Immature natural killer cell (primary cell): ENCODE data around the gene AHSA1. TPM values are rescaled to one million over a fixed set of nuclear protein-coding genes. Genes with fewer than 3 reads are reported as not detected.

Source experiments
- DNase-seq, 3 donors: peaks; one replicate each; pipeline ENCODE4 v3.0.0; 2022; ENCODE audit warnings: mixed read lengths in 1 of 3
- H3K27ac Mint-ChIP-seq, 6 donors: one replicate each; pipeline ENCODE4 v1.8.0; 2020; ENCODE audit warnings: mixed read lengths in 6 of 6, mild to moderate bottlenecking in 5 of 6, inconsistent platforms in 4 of 6, moderate library complexity in 3 of 6
- H3K27me3 Mint-ChIP-seq, 3 donors: one replicate each; pipeline ENCODE4 v1.8.0; 2020 to 2021; ENCODE audit warnings: low read depth in 3 of 3, mild to moderate bottlenecking in 3 of 3, mixed read lengths in 3 of 3, moderate library complexity in 3 of 3, inconsistent platforms in 1 of 3
- H3K36me3 Mint-ChIP-seq, 3 donors: one replicate each; pipeline ENCODE4 v1.8.0; 2020; ENCODE audit warnings: mixed read lengths in 3 of 3, inconsistent platforms in 2 of 3, mild to moderate bottlenecking in 2 of 3
- H3K4me1 Mint-ChIP-seq, 2 donors: one replicate each; pipeline ENCODE4 v1.8.0; 2020; ENCODE audit warnings: inconsistent platforms in 2 of 2, mild to moderate bottlenecking in 2 of 2, mixed read lengths in 2 of 2, moderate library complexity in 1 of 2
- H3K4me3 Mint-ChIP-seq, 5 donors: one replicate each; pipeline ENCODE4 v1.8.0; 2020; ENCODE audit warnings: mild to moderate bottlenecking in 5 of 5, mixed read lengths in 5 of 5, inconsistent platforms in 3 of 5, moderate library complexity in 3 of 5
- H3K9me3 Mint-ChIP-seq, 6 donors: one replicate each; pipeline ENCODE4 v1.8.0; 2020; ENCODE audit warnings: mild to moderate bottlenecking in 6 of 6, mixed read lengths in 6 of 6, inconsistent platforms in 4 of 6, moderate library complexity in 3 of 6
- polyA plus RNA-seq, 3 donors: library from polyadenylated mRNA; unstranded; fragments of 300-500 nt; fragmentation: Illumina TruSeq; gene quantifications; one replicate each; pipeline ENCODE4 v1.2.3, GENCODE V29; 2021

AHSA1 gene
- polyA plus RNA-seq, 3 donors from 2014 or later: 94.2 to 149 (median 103) TPM

GRCh38 chr14:77455966-77456640 lies 1.8 kb upstream of the AHSA1 start:
- H3K27me3 Mint-ChIP-seq: peaks cover 2 to 14% (median 4%) of the 10 kb centered on the region in 3 donors
- peak overlapping the region in 5 of 6 donors; percentile 92 to 100 (median 99) for H3K27ac Mint-ChIP-seq
- peaks cover 12 to 30% (median 14%) of the 10 kb centered on the region in 3 donors for H3K36me3 Mint-ChIP-seq
- H3K4me1 Mint-ChIP-seq: peaks cover 40 to 41% of the 10 kb centered on the region in 2 donors
- H3K9me3 Mint-ChIP-seq: no peaks in the 10 kb centered on the region
- DNase-seq: no peak
- peak overlapping the region; percentile 99 to 100 (median 100) for H3K4me3 Mint-ChIP-seq

DNA sequence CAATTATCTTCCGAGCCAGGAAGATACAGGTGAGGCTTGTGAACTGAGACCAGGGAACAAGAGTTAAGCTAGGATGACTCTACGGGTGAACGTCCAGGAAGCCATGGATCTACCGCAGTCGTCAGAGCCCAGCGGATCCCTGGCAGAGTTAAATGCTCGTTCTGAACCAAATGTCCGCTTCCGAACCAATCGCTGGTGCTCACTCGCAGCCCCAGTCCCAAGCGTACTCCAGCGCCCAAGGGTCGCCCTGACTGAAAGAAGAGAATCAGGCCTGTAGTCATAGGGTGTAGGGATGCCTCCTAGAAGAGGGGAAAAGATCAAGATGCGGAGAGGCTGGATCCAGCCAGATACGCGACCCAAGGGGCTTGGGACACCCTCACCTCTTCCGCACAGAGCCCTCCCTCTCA lies 775 bp upstream of the AHSA1 start:
- Mint-ChIP-seq H3K4me3 (peak overlapping the region; percentile 99 to 100 (median 100)), H3K27me3 (peaks cover 2 to 14% (median 4%) of the 10 kb centered on the region in 3 donors), H3K27ac (peak overlapping the region; percentile 92 to 100 (median 99)), H3K4me1 (peaks cover 44 to 47% of the 10 kb centered on the region in 2 donors), H3K36me3 (peaks cover 11 to 30% (median 15%) of the 10 kb centered on the region in 3 donors), H3K9me3 (no peaks in the 10 kb centered on the region)
- no peak for DNase-seq

- no peaks in the 10 kb centered on the region for H3K9me3 Mint-ChIP-seq
- peak overlapping the region; percentile 99 to 100 (median 100) for H3K4me3 Mint-ChIP-seq
- DNase-seq: peak in 2 of 3 donors; percentile 19 to 30
- H3K4me1 Mint-ChIP-seq: peaks cover 44 to 47% of the 10 kb centered on the region in 2 donors
- peak overlapping the region; percentile 92 to 100 (median 99) for H3K27ac Mint-ChIP-seq
- peaks cover 2 to 14% (median 4%) of the 10 kb centered on the region in 3 donors for H3K27me3 Mint-ChIP-seq
- H3K36me3 Mint-ChIP-seq: peaks cover 5 to 28% (median 18%) of the 10 kb centered on the region in 3 donors
Measured at GRCh38 chr14:77458249-77458950, 507 bp downstream of the AHSA1 start.

DNA sequence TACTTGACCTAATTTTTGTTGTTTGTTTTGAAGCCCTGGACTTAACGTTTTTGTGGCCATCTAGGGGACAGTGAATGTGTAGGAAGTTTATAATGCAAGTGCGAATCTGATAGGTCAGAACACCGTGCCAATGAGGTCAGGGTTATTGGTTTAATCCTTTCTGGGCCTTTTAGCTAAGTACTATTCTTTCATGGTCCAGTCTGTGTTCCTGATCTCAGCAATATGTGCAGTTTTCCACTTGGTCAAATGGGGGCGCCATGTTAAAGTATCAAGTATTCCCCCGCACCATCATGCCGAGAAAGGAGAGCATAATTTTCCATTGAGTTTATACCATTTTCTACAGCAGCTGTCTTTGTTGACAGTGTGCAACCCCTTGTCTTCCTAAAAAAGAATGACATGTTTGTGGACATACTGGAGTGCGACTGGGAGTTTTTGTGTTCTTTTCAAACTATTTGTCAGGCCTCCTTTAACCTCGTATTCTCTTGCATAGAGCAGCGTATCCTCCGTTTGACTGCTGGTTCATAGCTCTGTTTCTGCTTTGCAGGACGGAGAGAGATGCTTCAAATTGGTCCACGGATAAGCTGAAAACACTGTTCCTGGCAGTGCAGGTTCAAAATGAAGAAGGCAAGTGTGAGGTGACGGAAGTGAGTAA lies 1.3 kb downstream of the AHSA1 start:
- Mint-ChIP-seq H3K36me3 (peaks cover 5 to 32% (median 23%) of the 10 kb centered on the region in 3 donors), H3K27ac (peak overlapping the region; percentile 85 to 100 (median 98)), H3K9me3 (no peaks in the 10 kb centered on the region), H3K27me3 (peaks cover 2 to 14% (median 4%) of the 10 kb centered on the region in 3 donors), H3K4me1 (peaks cover 44 to 47% of the 10 kb centered on the region in 2 donors), H3K4me3 (peak overlapping the region; percentile 99 to 100 (median 100))
- DNase-seq: peak; percentile 32 to 46 (median 45)

DNA sequence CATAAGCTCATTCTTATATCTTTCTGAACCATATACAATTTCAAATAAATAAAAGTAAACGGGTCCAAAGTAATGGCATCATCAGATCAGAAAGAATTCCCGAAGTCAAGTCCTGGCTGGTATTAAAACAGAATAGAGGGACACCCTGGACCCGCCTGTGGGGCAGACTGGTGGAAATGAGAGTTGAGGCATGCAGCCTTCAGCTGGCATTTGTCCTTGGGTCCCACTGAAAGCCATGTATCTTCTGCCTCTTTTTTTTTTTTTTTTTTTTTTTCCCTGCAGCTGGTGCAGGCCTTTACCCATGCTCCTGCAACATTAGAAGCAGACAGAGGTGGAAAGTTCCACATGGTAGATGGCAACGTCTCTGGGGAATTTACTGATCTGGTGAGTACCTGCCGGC lies 9.9 kb downstream of the AHSA1 start:
- DNase-seq: no peak
- no peak overlapping the region for H3K27ac Mint-ChIP-seq
- no peaks in the 10 kb centered on the region for H3K27me3 Mint-ChIP-seq
- no peaks in the 10 kb centered on the region for H3K4me1 Mint-ChIP-seq
- H3K4me3 Mint-ChIP-seq: no peak overlapping the region
- H3K36me3 Mint-ChIP-seq: peaks cover 12 to 47% (median 23%) of the 10 kb centered on the region in 3 donors
- no peaks in the 10 kb centered on the region for H3K9me3 Mint-ChIP-seq

DNA sequence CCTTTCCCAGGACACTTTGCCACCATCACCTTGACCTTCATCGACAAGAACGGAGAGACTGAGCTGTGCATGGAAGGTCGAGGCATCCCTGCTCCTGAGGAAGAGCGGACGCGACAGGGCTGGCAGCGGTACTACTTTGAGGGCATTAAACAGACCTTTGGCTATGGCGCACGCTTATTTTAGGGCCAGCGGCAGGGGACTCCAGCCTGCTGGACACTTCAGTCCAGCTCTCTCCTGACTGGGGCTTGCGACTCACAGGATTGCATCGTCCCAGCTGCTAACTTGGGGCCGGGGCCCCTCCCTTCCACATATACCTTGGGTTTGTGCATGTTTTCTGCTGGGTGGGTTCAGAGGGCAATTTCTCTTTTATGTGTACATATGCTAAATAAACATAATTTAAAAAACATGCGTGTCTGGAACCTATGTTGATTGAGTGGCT lies 11.2 kb downstream of the AHSA1 start:
- Mint-ChIP-seq H3K4me1 (no peaks in the 10 kb centered on the region), H3K27me3 (no peaks in the 10 kb centered on the region), H3K9me3 (no peaks in the 10 kb centered on the region), H3K27ac (no peak overlapping the region), H3K36me3 (peaks cover 12 to 42% (median 18%) of the 10 kb centered on the region in 3 donors), H3K4me3 (no peak overlapping the region)
- no peak for DNase-seq

GRCh38 chr14:77469539-77469938 lies 11.6 kb downstream of the AHSA1 start:
- peaks cover 12 to 39% (median 18%) of the 10 kb centered on the region in 3 donors for H3K36me3 Mint-ChIP-seq
- peaks cover 0 to 3% (median 0%) of the 10 kb centered on the region in 3 donors for H3K27me3 Mint-ChIP-seq
- no peaks in the 10 kb centered on the region for H3K4me1 Mint-ChIP-seq
- no peak overlapping the region for H3K27ac Mint-ChIP-seq
- no peak overlapping the region for H3K4me3 Mint-ChIP-seq
- no peak for DNase-seq
- H3K9me3 Mint-ChIP-seq: no peaks in the 10 kb centered on the region

- H3K36me3 Mint-ChIP-seq: peaks cover 6 to 31% (median 18%) of the 10 kb centered on the region in 3 donors
- H3K9me3 Mint-ChIP-seq: no peaks in the 10 kb centered on the region
Measured at GRCh38 chr14:77470224-77470870, 12.5 kb downstream of the AHSA1 start.

GRCh38 chr14:77473921-77474320 lies 16.0 kb downstream of the AHSA1 start:
- DNase-seq: no peak
- peaks cover 0 to 10% (median 9%) of the 10 kb centered on the region in 3 donors for H3K36me3 Mint-ChIP-seq
- H3K27me3 Mint-ChIP-seq: peaks cover 0 to 4% (median 3%) of the 10 kb centered on the region in 3 donors
- H3K9me3 Mint-ChIP-seq: no peaks in the 10 kb centered on the region
- no peak overlapping the region for H3K4me3 Mint-ChIP-seq
- no peak overlapping the region for H3K27ac Mint-ChIP-seq
- no peaks in the 10 kb centered on the region for H3K4me1 Mint-ChIP-seq

More at GRCh38 chr14:77470224-77470870, 12.5 kb downstream of the AHSA1 start:
- Mint-ChIP-seq H3K4me1 (no peaks in the 10 kb centered on the region), H3K27ac (no peak overlapping the region), H3K27me3 (peaks cover 0 to 4% (median 2%) of the 10 kb centered on the region in 3 donors), H3K4me3 (no peak overlapping the region)
- DNase-seq: no peak

DNA sequence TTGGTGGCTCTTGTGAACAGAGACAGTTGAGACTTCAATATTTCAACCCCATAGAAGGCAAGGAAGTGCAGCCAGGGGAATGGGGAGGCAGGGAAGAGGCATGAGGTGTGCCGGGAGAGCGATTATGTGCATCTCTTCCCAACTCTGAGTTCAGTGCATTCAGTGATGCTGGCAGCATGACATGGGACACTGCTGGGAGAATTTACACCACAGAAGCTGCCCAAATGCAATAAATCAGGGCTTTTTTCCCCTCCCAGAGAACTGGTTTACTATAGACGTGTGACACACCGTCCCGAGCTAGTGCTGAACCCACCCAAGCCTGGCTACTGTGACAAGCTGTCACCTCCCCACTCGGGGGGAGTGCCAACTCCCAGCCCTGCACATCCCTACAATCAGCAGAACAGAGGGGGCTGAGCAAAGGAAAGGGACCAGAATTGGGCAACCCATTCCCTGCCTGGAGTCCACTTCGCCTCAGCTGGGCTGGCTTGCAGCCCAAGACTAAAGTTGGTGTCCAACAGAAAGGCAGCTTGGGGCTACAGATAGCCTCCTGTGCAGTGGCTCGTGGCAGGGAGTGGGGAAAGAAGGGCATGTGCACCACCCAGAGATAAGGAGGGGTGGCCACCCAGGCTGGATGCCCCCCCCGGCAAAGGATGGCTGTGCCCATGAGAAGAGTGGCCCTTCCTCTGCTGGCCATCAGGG lies 16.7 kb downstream of the AHSA1 start:
- H3K9me3 Mint-ChIP-seq: no peaks in the 10 kb centered on the region
- no peak overlapping the region for H3K4me3 Mint-ChIP-seq
- H3K27me3 Mint-ChIP-seq: peaks cover 1 to 4% (median 3%) of the 10 kb centered on the region in 3 donors
- H3K36me3 Mint-ChIP-seq: peaks cover 0 to 3% (median 1%) of the 10 kb centered on the region in 3 donors
- no peak overlapping the region for H3K27ac Mint-ChIP-seq
- DNase-seq: no peak
- H3K4me1 Mint-ChIP-seq: no peaks in the 10 kb centered on the region

DNA sequence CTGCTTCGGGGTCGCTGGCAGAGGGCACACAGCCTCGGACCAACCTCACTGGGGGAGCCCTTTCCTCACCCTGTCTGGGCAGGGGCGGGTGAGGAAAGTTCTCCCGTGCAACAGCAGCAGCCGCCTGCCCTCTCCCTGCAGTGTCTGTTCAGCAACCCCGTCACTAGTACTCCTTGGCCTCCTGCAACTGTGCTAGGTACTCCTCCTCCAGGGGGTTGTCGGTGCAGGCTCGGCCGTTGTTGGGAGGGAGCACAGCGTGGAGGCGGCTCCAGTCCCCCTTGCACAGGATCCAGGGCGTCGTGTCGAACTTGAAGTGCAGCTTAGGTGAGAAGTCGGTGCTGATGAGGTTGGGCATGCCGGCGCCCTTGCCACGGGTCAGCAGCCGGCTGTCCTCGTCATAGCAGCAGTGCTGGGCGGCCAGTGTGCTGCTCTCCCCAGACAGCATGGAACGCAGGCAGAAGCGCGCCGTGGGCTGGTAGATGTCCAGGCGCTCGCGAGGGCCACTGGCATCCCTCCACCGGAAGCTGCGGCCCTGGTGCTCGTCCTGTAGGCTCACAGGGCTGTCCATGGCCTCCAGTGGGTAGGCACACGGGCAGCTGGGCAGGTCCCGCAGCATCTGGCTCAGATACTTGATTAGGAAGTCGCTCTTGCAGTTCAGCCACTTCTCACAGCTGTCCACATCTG lies 17.7 kb downstream of the AHSA1 start:
- H3K4me3 Mint-ChIP-seq: no peak overlapping the region
- no peak overlapping the region for H3K27ac Mint-ChIP-seq
- no peaks in the 10 kb centered on the region for H3K9me3 Mint-ChIP-seq

GRCh38 chr14:77478029-77478428 lies 20.1 kb downstream of the AHSA1 start:
- Mint-ChIP-seq H3K4me1 (no peaks in the 10 kb centered on the region), H3K36me3 (no peaks in the 10 kb centered on the region), H3K27ac (no peak overlapping the region), H3K9me3 (no peaks in the 10 kb centered on the region), H3K4me3 (no peak overlapping the region), H3K27me3 (peaks cover 1 to 5% (median 4%) of the 10 kb centered on the region in 3 donors)
- no peak for DNase-seq

More for the DNA sequence above, 17.7 kb downstream of the AHSA1 start:
- no peaks in the 10 kb centered on the region for H3K36me3 Mint-ChIP-seq
- H3K4me1 Mint-ChIP-seq: no peaks in the 10 kb centered on the region
- DNase-seq: no peak
- peaks cover 1 to 5% (median 4%) of the 10 kb centered on the region in 3 donors for H3K27me3 Mint-ChIP-seq
